HepG2 (cell line): Measurements from ENCODE around the gene APOC1. TPM values are rescaled to one million over a fixed set of nuclear protein-coding genes. Genes with fewer than 3 reads are reported as not detected.

Experiments used
- ASH2L ChIP-seq: fragments of 300-600, 200-600 bp; sonication (generic); IDR thresholded peaks from 2 replicates; pipeline ENCODE4 v1.7.0; 2017; ENCODE audit warnings: low read depth, mild to moderate bottlenecking, moderate library complexity, mixed read lengths, low read length; ENCODE audit not compliant: insufficient read length
- ATF7-NPFF ChIP-seq: sonication (generic); formaldehyde crosslinking; IDR thresholded peaks from 2 replicates; pipeline ENCODE4 v1.8.1; 2023; ENCODE audit warnings: mild to moderate bottlenecking, low read depth, missing genetic modification reagents, moderate library complexity
- ELF1 ChIP-seq: sonication (generic); formaldehyde crosslinking; IDR thresholded peaks from 2 replicates; pipeline ENCODE4 v1.4.0; 2020; ENCODE audit warnings: missing genetic modification reagents
- ELF3 ChIP-seq: IDR thresholded peaks from 2 replicates; pipeline ENCODE4 v1.6.1; 2016; ENCODE audit warnings: missing genetic modification reagents, missing compliant biosample characterization
- GFI1 ChIP-seq: sonication (generic); formaldehyde crosslinking; IDR thresholded peaks from 2 replicates; pipeline ENCODE4 v1.5.0; 2020; ENCODE audit warnings: missing genetic modification reagents, mild to moderate bottlenecking, borderline replicate concordance
- GMEB2 ChIP-seq: IDR thresholded peaks from 2 replicates; pipeline ENCODE4 v1.6.1; 2016; ENCODE audit warnings: missing biosample characterization, missing genetic modification reagents, low read depth
- HIVEP1 ChIP-seq: sonication (generic); formaldehyde crosslinking; IDR thresholded peaks from 2 replicates; pipeline ENCODE4 v1.4.0; 2020; ENCODE audit warnings: mild to moderate bottlenecking, missing genetic modification reagents
- HOXA3 ChIP-seq: sonication (generic); formaldehyde crosslinking; IDR thresholded peaks from 2 replicates; pipeline ENCODE4 v1.5.0; 2020; ENCODE audit warnings: missing genetic modification reagents
- KAT7 ChIP-seq: IDR thresholded peaks from 2 replicates; pipeline ENCODE4 v1.6.1; 2018; ENCODE audit warnings: borderline replicate concordance, missing compliant biosample characterization
- KAT8 ChIP-seq: IDR thresholded peaks from 2 replicates; pipeline ENCODE4 v1.6.1; 2016; ENCODE audit warnings: missing genetic modification reagents, missing compliant biosample characterization
- MAZ ChIP-seq, 2 experiments: sonication (generic) in 1 of 2; formaldehyde crosslinking in 1 of 2; IDR thresholded peaks; 2 replicates each; pipeline versions ENCODE4 v1.5.0 to v1.6.1; 2012 to 2020; ENCODE audit warnings: low read depth in 2 of 2, mild to moderate bottlenecking in 2 of 2, borderline replicate concordance in 1 of 2, improper control_type of control experiment in 1 of 2, low read length in 1 of 2, missing genetic modification reagents in 1 of 2, moderate library complexity in 1 of 2
- RORA ChIP-seq: sonication (generic); formaldehyde crosslinking; IDR thresholded peaks from 2 replicates; pipeline ENCODE4 v1.5.0; 2020; ENCODE audit warnings: mild to moderate bottlenecking, missing genetic modification reagents, moderate library complexity
- SIX4 ChIP-seq: sonication (generic); formaldehyde crosslinking; IDR thresholded peaks from 2 replicates; pipeline ENCODE4 v1.4.0; 2020; ENCODE audit warnings: missing genetic modification reagents
- U2AF1 ChIP-seq: fragments of 200-400 bp; formaldehyde crosslinking; optimal IDR thresholded peaks from 2 replicates; pipeline ENCODE3; 2017; ENCODE audit warnings: mild to moderate bottlenecking, low read depth, low read length
- ZBTB42 ChIP-seq: sonication (generic); formaldehyde crosslinking; IDR thresholded peaks from 2 replicates; pipeline ENCODE4 v1.5.0; 2020; ENCODE audit warnings: mild to moderate bottlenecking, missing genetic modification reagents
- ZNF18 ChIP-seq: sonication (generic); formaldehyde crosslinking; IDR thresholded peaks from 2 replicates; pipeline ENCODE4 v1.8.0; 2022; ENCODE audit warnings: mild to moderate bottlenecking, missing genetic modification reagents; ENCODE audit not compliant: insufficient replicate concordance
- ZNF224 ChIP-seq: sonication (generic); formaldehyde crosslinking; IDR thresholded peaks from 2 replicates; pipeline ENCODE4 v1.5.0; 2020; ENCODE audit warnings: mild to moderate bottlenecking, missing genetic modification reagents
- ZNF350 ChIP-seq: sonication (generic); formaldehyde crosslinking; IDR thresholded peaks from 2 replicates; pipeline ENCODE4 v1.4.0; 2020; ENCODE audit warnings: mild to moderate bottlenecking, low read depth, missing genetic modification reagents, borderline replicate concordance
- ZNF44 ChIP-seq: sonication (generic); formaldehyde crosslinking; IDR thresholded peaks from 2 replicates; pipeline ENCODE4 v1.5.1; 2020; ENCODE audit warnings: mild to moderate bottlenecking, missing genetic modification reagents
- ZNF614 ChIP-seq: IDR thresholded peaks from 2 replicates; pipeline ENCODE4 v1.6.1; 2018; ENCODE audit warnings: missing biosample characterization, missing genetic modification reagents, inconsistent platforms, borderline replicate concordance
- ZSCAN25 ChIP-seq: sonication (generic); formaldehyde crosslinking; IDR thresholded peaks from 2 replicates; pipeline ENCODE4 v1.8.0; 2022; ENCODE audit warnings: mild to moderate bottlenecking, missing genetic modification reagents
- polyA plus RNA-seq, 8 experiments: library from polyadenylated mRNA; depleted of rRNA in 3 of 8; stranded (reverse) in 7 of 8; unstranded in 1 of 8; fragments of >200 nt; fragmentation: Illumina TruSeq in 4 of 8; extraction: Trizol in 4 of 8; gene quantifications; 2 replicates each; pipeline versions ENCODE4 v1.2.1 to v1.2.3, GENCODE V29; 2011 to 2016; ENCODE audit warnings: low read depth in 4 of 8, missing spikeins in 1 of 8, mixed read lengths in 1 of 8; ENCODE audit not compliant: insufficient read depth in 1 of 8
- total RNA-seq, 5 experiments: library from RNA; depleted of rRNA; stranded (reverse); fragments of >200 nt; fragmentation: Illumina TruSeq; extraction: Trizol; gene quantifications; 2 replicates each; pipeline ENCODE4 v1.2.3, GENCODE V29; 2016; ENCODE audit warnings: low read depth in 1 of 5

APOC1 gene
- total and polyA plus RNA-seq, 2 of the 13 experiments (the other 11 are each of a cell fraction or from before 2014, with no cell fraction given) = 600 to 1,235 TPM

GRCh38 chr19:44951179-44952159 lies 37.1 kb downstream of the APOC1 start (continued):
- TF ChIP-seq ASH2L (peak; percentile 34), ZNF44 (CRISPR knock-in tag) (0 out of 2 replicates have a peak, but pooled peaks have one; percentile 36), ZNF18 (CRISPR knock-in tag) (peak; percentile 33), KAT8 (CRISPR knock-in tag) (0 out of 2 replicates have a peak, but pooled peaks have one; percentile 48), SIX4 (CRISPR knock-in tag) (no peak), ZBTB42 (CRISPR knock-in tag) (0 out of 2 replicates have a peak, but pooled peaks have one; percentile 49), RORA (CRISPR knock-in tag) (0 out of 2 replicates have a peak, but pooled peaks have one; percentile 1), ZNF224 (peak; percentile 63; the same call in 1 of the 2 replicates), ATF7-NPFF (CRISPR knock-in tag) (0 out of 2 replicates have a peak, but pooled peaks have one; percentile 24), GMEB2 (CRISPR knock-in tag) (no peak), MAZ (IDR thresholded peaks at IDR 0.05; ENCODE audit: borderline replicate concordance, low read depth, low read length) (peak; percentile 56; the same call in 1 of the 2 replicates), MAZ (CRISPR knock-in tag; IDR thresholded peaks at IDR 0.05; ENCODE audit: low read depth) (peak; percentile 16; the same call in 1 of the 2 replicates), HOXA3 (CRISPR knock-in tag) (peak; percentile 35; the same call in 1 of the 2 replicates), ELF1 (CRISPR knock-in tag) (no peak), ELF3 (CRISPR knock-in tag) (0 out of 2 replicates have a peak, but pooled peaks have one; percentile 8), HIVEP1 (no peak), ZSCAN25 (CRISPR knock-in tag) (peak; percentile 96), U2AF1 (peak; percentile 48), ZNF350 (CRISPR knock-in tag) (peak; percentile 22; the same call in 1 of the 2 replicates), ZNF614 (CRISPR knock-in tag) (0 out of 2 replicates have a peak, but pooled peaks have one; percentile 17), KAT7 (peak; percentile 51; the same call in 1 of the 2 replicates), GFI1 (CRISPR knock-in tag) (peak; percentile 52; the same call in 1 of the 2 replicates)
